ENCODE results near the gene PDE1A.

PDE1A gene

DNA sequence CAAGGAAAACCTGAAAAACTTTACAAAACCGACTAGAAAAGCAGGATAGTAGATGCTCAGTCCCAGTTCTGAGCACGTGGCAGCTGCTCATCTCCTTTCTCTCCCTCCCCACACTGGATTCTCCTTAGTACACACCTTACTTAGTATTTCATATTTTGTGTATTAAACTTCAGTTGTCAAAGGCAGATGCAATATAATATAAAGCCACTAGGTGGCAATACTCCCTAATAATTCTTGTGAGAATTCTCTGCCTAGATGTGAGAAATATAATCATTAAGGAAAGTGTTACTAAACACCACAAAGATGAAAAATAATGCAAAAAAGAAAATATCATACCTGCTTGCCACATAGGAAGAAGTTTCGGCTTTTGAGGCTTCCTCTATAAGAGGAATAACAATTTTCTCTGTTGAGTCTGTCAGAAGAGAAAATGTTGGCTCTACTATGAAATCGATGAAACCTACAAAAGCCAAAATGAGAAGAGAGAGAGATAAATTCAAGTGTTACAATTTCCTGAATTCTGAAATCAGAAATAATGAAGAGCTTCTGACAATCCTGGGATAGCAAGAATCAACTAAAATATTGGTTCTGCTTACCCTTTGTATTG lies 240.6 kb downstream of the PDE1A start:
- DNase-seq = peak; percentile 83

DNA sequence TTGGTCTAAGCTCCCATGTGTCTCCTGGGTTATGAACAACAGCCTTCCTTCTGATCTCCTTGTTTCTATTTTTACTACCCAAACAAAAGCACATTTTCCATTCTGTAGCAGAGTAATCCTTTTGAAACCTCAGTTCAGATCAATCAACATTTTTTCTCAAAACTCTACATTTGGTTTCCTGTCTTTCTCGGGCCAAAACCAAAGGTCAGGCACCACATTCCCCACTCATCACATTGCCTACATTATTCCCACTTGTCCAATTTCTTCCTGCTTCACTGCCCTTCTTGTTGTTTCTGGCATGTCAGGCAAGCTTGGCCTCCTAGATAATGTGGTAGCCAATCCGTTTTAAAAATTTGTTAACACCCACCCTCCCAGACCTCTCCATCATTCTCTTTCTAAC lies 244.4 kb downstream of the PDE1A start:
- no peak for DNase-seq

DNA sequence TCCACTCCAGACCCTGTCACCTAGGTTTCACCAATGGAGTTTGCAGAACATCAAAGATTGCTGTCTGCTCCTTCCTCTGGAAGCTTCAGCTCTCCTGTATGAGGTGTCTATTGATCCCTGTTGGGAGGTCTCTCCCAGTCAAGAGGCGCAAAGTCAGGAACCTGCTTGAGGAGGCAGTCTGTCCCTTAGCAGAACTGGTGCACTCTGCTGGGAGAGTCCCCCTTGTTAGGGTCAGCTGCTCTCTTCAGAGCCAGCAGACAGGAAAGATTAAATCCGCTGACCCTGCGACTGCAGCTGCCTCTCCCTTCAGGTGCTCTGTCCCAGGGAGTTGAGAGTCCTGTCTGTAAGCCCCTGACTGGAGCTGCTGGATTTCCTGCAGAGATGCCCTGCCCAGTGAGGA lies 245.5 kb downstream of the PDE1A start:
- no peak for DNase-seq

DNA sequence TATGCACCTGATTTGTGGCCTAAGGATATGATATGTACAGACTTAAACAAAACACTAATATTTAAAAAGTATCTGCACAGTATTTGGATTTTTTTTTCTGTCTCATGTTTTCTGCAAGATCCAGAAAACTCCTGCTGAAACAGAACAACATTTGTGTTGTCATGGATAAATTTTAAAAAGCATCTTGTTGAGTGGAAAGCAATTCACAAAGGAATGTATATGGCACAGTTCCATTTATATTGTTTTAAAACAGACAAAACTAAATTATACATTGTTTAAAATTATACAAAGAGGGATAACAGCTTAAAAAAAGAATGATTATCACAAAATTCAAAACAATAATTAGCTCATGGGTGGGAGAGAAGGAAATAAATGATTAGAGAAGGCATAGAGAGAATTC lies 247.7 kb downstream of the PDE1A start:
- no peak for DNase-seq

DNA sequence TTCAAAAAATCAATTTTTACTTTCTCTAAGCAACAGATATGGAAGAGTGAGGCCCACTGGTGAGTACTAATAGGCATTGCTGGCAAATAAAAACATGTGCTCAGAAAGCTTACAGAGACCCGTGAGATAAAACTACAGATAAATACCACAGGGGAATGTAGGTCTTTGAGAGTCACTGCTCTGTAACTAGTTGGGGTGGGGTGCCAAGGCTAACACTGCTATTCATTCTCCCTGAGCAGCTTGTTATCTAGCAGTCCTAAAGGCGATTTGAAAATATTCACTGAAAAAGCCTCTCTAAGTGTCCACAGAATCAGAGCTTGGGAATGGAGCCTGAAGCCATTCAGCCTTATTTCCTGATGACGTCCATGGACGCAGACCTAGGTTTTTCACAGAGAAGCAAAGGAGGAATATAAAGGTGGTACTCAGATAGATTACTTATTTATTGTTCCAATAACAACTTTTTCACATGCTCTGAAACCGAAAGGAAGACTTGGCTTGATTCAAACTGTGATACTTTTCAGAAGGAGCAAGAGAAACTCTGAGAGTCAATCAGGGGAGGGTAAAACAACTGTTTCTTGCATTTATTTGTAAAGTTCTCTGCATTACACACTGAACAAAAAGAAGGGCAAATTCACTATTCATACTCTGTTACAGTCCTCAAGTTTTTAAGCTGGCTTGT lies 252.8 kb downstream of the PDE1A start:
- no peak for DNase-seq

DNA sequence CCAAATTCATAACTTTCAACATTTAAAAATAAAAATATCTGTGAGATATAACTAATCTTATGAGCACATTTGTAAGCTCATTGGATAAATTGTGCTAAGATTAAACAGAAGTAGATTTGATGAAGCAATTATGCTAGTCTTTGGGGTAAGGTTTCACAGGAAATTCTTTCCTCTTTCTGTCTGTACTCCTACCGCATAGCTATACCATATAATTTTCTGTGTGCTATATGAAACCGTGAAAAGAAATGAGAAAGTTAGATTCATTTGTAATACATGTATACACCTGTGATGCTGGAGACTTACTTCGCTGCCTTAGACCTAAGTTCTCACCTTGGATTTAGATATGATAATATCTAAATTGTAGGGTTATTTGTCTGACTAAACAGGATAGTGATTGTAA lies 256.5 kb downstream of the PDE1A start:
- DNase-seq = no peak

DNA sequence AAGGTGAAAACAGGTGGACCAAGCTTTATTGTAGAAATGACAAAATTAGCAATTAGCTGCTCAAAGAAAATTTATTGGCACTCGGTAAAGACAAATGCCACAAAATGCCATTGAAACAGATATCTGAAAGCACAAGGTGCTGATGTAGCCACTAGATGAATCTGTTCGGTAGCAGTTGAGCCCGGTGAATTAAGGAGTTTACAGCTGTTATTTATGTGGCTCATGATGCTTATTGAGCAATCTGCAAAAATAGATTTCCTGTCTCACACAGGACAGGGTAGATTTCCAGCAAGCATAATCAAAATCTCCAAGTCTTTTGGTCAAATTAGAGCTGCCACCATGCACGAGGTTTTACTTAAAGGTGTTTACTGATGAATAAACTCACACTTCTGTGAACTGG lies 259.0 kb downstream of the PDE1A start:
- DNase-seq = no peak

DNA sequence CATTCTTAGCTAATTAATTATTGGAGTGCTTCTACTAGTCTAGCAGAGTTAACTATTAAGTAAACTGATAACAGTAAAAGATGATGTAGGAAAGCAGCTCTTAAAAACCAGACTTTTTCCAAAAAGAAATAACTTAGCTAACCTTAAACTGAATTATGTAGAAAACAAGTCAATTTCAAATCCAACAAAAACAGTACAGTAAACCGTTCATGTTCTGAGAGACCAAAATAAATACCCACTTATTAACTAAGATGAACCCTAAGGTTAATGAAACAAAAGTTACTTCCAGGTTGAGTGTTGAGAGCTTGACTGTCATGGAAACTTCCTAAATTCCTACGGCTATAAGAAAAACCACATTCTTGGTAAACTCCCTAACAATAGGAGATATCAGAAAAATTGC lies 260.0 kb downstream of the PDE1A start:
- no peak for DNase-seq

DNA sequence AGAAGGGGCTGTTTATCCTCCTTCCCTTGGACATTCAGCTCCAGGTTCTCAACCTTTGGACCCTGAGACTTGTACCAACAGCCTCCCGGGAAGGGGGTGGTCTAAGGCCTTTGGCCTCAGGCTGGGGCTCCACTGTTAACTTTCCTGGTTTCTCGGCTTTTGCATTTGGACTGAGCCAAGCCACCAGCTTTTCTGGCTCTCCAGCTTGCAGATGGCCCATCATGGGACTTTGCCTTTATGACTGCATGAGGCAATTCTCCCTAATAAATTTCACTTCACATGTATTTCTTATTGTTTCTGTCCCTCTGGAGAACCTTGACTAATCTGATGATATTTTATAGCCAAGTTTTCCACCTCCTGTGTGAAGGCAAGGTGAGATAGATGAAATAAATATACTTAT lies 260.4 kb downstream of the PDE1A start:
- DNase-seq = no peak

DNA sequence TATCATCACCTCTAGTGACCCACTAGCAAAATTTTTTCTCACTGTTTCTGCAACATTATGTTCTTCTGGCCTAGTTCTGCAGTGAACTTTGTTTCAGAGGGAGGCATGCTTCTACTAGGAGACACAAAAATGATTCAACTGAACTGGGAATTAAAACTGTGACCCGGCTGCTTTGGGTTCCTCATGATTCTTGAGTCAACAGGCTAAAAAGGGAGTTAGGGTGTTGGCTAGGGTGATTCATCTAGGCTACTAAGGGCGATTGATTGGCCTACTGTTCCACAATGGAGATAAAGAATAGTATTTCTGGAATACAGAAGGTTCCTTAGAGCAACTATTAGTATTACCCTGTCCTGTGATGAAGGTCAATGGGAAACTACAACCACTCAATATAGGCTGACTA lies 261.6 kb downstream of the PDE1A start:
- DNase-seq = no peak

DNA sequence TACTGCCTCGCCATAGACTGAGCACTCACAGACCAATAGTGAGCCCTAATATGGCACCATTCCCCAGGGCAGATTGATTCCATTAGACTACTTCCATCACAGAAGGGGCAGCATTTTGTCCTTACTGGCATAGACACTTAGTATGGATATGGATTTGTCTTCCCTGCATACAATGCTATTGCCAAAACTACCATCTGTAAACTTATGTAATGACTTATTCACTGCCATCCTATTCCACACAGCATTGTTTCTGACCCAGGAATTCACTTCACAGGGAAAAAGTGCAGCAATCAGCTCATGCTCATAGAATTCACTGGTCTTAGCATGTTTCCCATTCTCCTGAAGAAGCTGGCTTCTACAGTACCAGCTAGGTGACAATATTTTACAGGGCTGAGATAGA lies 262.1 kb downstream of the PDE1A start:
- DNase-seq = no peak

DNA sequence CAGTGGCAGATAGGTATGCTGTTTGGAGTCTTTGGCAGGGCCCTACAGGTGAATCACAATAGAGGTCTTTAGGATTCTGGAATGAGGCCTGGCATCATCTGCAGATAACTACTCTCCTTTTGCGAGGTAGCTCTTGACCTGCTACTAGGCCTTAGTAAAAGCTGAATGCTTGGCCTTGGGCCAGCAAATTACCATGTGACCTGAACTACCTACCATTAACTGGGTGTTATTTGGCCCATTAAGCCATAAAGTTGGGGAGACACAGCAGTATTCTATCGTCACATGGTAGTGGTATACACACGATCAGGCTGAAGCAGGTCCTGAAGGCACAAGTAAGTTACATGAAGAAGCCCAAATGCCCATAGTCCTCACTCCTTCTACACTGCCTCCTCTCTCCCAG lies 263.0 kb downstream of the PDE1A start:
- DNase-seq = no peak

DNA sequence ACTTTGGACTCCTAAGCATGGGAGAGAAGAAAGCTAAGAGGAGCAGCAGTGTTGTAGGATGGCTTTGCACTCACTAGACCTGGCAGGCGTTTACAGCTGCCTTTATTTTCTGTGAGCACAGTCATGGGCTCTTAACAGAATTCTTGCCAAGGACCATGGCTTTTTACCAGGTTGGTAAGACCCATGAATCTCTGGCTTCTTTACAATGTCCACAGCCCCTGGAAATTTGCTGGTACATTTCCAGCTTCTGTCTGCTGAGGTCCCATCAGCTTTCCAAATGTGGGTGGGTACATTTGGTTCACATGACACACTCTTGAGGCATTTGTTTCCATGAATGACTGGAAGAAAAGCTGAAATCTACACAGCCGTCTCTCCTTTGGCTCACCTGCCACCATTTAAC lies 278.5 kb downstream of the PDE1A start:
- no peak for DNase-seq

DNA sequence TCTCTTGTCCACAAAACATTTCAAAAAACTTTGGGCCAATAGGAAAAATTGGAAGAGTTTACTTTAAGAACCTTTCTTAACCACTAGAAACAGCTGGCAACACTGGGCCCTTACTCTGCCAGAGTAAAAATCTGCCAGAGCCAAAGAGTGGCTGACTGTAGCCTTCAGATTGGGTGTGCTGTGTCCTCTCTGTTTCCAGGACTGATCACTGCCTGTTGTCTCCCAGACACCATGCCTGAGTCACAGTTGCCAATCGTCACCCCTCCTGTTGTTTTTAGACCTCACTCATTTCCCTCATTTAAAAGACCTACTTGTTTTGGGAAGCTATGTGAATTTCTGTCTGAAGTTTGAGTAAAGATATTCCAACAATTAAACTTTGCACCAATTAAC lies 282.1 kb downstream of the PDE1A start:
- DNase-seq = no peak

DNA sequence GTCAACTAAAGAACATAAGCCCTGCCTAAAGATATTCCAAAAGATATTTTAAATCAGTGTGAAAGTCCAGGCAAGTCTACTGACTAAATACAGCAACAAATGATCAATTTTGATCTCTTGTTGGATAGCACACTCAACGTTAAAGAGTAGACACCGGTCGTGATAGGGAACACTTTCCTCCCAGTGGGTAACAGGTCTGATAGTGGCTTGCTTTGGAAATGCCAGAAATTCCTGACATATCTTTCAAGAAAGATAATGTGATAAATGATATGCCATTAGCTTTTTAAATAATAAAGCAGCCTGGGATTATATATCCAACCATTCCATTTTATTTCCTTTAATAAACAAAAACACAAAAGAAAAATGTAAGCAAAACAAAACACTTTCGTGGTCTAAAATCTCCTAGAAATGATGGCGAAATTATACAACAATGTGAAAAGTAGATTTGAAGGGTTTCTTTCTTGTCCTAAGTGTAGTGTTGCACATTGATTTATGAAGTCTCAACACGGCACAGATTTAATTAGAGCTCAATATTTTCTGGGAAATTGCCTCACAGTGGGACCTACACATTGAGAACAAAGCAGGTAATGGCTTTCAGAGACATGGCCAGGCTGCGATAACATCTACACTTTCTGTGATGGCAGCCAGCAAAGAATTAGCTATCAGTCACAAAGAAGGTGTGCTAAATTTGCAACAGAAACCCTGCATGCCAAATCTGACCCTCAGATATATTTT lies 282.6 kb downstream of the PDE1A start:
- DNase-seq = peak; percentile 47

DNA sequence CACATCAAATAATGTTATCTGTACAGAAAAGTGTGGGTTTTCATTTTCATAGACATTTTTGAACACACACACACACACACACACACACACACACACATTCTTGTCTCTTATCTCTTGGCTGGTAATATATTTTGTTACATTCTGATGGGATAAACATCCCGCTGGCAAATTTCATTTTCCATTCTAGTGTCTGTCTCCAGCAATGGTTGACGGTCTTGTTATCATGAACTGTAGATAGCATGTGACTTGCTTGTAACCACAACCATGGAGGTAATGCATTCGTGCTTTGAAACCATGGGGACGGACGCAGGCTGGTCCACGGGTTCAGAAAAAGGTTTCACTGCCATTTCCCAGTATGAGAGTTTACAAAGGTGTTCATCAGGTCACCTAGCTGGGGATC lies 284.8 kb downstream of the PDE1A start:
- DNase-seq = no peak

DNA sequence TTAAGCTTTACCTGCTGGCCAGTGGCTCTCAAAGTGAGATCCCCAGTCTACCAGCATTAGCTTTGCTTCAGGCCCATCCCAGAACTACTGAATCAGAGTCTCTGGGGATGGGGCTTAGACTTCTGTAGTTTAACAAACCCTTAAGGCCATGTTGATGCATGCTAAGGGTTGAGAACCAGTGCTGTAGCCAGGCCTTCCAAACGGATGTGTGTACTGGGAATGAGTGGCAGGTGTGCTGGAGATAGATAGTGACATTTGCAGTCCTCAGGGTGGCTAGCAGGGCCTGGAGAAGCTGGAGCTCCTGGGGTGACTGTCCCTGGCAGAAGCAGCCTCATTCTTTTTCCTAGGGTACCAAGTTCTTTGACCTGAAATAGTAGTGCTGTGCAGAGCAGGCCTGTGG lies 292.6 kb downstream of the PDE1A start:
- DNase-seq = no peak

DNA sequence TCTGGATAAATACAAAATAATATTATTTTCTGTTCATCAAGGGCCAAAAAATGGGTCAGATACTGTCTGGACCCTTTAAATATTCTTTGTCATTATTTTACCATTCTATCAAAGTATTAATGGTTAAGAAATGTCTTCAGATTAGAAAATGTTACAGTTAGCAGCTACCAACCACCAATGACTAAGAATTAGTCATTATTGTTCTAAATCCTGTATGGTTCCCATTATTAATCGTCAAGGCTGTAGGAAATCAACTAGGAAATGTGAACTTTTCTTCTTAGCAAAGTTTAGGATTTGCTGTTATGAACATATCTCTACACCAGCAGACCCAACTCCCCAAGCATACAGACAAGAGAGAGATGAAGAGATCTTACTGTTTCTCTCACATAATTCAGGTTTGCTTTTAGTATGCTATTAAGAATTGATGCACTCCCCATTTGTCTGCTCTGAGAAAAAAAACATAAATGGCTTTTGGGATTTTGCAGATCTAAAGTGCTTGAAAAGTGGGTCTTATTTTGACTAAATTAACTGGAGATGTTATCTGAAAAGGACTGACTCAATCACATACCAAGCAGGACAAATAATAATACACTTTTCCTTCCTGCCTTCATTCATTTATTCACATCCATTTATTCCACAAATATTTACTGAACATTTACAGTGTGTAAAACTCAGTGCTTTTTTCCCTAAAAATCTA lies 293.5 kb downstream of the PDE1A start:
- DNase-seq = no peak

DNA sequence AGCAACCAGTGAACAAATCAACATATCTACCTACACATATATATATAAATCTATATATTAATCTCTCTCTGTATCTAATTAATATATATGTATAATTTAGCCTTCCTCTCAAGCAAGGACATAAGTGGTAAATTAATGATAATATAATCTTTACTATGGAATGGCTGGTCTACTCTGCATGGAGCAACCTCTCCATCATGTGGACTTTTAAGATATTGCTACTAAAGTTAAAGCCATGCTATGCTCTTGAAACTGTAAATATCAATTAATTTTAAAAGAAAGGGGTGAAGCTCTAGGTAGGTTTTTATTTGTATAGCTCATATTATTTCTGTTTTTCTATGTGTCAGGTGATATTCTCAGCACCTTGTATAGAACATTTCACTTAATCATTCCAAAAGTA lies 294.2 kb downstream of the PDE1A start:
- no peak for DNase-seq

DNA sequence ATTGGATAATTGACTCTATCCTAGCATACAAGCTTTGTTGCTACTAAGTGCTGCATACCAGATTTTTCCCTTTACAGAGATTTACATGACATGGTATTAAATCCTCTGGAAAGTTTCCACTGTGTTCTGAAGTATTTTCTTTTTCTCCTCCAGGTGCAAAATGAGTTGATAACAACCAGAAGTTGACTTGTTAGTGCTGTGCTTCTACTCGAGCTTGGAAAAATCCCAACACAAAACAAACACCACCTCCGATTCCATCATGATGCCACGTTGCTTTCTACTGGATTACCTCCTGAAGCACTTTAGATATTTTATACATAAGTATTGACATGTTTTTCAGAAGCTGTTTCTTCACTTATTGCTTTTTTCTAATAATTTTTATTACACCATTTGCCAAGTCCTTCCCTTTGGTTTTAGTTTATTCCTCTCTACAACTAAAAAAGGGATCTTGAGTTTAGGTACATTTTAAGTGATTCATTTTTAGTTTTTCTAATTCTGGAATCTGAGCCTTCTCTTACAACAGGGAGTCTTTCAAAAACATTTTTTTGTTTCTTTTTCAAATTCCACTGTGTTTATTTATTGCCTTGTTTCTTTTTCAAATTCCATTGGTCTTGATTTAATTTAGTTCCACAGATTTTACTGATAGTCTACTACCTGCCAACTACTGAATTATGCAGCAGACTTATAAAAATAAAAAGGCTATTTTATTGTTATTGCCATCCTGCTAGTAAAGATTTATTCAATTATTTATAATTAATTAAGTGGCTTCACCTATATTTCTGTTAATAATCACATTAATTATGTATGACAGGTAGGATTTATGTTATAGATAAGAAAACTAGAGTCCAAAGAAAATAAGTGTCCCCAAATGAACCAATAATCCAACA lies 297.8 kb downstream of the PDE1A start:
- no peak for DNase-seq

DNA sequence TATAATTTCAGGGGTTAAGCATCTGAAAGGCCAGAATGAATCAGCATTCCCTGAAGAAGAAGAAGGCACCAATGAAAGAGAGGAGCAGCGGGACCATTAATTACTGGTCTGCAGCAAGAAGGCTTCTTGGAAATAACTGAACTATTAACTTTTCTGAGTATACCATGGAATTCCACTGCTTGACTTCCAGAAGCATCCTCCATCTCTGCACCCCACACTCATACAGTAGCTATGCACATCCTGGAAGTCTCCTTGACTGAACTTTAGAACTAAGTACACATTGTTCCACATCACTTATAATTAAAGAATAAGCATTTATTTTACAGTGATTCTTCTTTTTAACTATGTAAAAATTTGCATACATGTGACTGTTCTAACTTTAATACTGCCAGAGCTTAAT lies 309.6 kb downstream of the PDE1A start:
- DNase-seq = no peak

DNA sequence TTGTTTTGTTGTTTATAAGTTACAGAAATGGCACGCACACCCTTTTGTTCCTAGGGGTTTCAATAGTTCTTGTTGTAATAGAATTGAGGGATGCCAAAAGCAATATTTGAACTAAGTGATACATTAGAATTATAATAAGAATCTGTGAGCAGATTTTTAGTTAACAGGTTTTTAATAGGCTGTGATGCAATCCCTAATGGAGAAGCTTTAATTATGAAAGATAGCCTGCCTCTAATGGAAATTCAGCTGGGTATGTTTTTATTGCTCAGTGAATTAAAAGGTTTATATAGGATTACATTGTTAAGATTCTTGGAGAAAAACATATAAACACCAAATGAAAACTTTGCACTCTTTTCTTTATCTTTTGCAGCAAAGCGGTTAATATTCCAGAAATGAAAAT lies 310.1 kb downstream of the PDE1A start:
- no peak for DNase-seq

DNA sequence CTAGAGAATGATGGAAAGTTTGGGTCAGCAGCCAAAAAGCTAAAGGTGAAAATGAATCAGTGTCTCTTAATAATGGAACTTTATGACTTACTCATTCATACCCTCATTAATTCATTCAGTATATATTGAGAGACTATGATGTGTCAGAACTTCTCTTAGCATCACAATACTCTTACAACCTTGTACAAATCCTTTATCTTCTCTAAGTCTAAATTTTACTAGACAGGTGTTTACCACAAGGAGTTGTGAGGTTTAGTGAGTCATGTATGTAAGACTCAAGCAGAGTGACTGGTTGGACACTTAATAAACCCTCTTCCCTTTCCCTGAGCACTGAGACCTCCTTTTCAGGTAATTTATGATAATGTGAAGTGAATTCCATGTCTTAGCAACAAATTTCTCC lies 311.6 kb downstream of the PDE1A start:
- no peak for DNase-seq

All from NCI-H2227 treated with DMSO at 0.1 percent for 48 hours (cell line).